Umbilical cord (tissue), 2 donors: Measurements from ENCODE around the gene PLEKHN1. TPM values are rescaled to one million over a fixed set of nuclear protein-coding genes. Genes with fewer than 3 reads are reported as not detected.
"Not testable (repeated sequence)": the region's sequence is repeated elsewhere in the genome, so short reads cannot be mapped to it uniquely, and the experiment has no call there.

ENCODE experiments used
- DNase-seq: peaks from one replicate; pipeline ENCODE4 v3.0.0-alpha.2; 2015; ENCODE audit warnings: low spot score
- total RNA-seq: library from RNA; depleted of rRNA; stranded (reverse); fragments of >200 nt; gene quantifications from one replicate; pipeline ENCODE4 v1.2.3, GENCODE V29; 2014; ENCODE audit warnings: low replicate concordance; ENCODE audit not compliant: insufficient read depth

PLEKHN1 gene
- total RNA-seq, 1 donor from 2014 or later = 1.2 TPM

- no peak for DNase-seq
Observed at GRCh38 chr1:1005774-1006304, 39.6 kb downstream of the PLEKHN1 start.

DNA sequence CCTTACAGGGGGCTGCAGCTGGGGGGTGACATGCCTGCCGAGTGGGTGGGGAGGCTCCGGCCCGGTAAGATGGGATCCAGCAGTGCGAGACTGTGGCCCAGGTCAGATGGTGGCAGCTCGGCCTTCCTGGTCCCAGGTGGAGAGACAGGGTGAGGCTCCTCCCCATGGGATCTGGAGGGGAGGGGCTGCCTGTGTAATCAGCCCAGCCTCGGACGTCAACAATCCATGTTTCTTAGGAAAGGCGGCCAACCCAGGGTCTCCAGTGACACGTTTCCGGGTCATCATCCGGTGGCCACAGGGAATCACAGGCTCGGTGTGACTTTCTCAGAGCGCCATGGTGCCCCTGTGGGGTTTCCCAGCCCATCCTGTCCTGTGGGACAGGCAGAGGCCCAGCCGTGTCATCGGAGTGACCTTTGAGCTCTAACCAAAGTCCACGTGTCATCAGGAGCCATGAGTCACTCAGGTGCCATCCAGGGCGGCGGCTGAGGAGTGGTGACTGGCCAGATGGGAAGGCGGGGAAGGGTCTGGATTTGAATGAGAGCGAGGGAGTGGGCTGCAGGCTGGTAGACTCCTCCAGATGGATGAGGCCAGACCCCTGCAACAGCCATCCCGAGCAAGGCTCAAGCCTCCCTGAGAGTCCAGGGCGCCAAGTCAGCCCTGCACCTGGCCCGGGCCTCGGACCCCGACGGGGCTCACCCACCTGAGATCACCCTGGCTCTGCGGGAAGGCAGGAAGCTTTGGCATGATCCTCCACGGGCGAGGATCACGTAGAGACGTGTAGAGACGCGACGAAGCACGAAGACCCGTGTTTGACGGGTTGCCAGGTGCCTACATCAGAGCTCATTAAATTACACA lies 40.2 kb downstream of the PLEKHN1 start:
- no peak for DNase-seq

DNA sequence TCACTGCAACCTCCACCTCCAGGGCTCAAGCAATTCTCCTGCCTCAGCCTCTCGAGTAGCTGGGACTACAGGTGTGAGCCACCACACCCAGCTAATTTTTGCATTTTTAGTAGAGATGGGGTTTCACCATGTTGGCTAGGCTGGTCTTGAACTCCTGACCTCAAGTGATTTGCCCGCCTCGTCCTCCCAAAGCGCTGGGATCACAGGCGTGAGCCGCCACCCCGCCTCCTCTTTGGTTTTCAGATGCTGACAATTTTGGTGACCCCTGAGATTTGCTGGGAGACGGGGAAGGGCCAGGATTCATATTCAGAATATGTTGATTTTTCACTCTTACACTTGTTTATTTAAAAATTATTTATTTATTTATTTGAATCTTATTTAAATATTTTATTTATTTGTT lies 43.8 kb downstream of the PLEKHN1 start:
- DNase-seq = not testable (repeated sequence)

- no peak for DNase-seq
Observed at GRCh38 chr1:1011396-1011949, 45.2 kb downstream of the PLEKHN1 start.

DNA sequence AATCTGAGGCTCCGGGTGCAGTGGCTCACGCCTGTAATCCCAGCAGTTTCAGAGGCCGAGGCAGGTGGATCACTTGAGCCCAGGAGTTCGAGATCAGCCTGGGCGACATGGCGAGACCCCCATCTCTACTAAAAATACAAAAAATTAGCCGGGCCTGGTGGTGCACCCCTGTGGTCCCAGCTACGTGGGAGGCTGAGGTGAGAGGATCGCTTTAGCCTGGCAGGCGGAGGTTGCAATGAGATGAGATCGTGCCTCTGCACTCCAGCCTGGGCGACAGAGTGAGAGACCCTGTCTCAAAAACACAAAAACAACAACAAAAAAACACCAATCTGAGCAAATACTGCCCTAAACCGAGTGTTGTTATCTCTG lies 46.4 kb downstream of the PLEKHN1 start:
- DNase-seq = not testable (repeated sequence)

DNA sequence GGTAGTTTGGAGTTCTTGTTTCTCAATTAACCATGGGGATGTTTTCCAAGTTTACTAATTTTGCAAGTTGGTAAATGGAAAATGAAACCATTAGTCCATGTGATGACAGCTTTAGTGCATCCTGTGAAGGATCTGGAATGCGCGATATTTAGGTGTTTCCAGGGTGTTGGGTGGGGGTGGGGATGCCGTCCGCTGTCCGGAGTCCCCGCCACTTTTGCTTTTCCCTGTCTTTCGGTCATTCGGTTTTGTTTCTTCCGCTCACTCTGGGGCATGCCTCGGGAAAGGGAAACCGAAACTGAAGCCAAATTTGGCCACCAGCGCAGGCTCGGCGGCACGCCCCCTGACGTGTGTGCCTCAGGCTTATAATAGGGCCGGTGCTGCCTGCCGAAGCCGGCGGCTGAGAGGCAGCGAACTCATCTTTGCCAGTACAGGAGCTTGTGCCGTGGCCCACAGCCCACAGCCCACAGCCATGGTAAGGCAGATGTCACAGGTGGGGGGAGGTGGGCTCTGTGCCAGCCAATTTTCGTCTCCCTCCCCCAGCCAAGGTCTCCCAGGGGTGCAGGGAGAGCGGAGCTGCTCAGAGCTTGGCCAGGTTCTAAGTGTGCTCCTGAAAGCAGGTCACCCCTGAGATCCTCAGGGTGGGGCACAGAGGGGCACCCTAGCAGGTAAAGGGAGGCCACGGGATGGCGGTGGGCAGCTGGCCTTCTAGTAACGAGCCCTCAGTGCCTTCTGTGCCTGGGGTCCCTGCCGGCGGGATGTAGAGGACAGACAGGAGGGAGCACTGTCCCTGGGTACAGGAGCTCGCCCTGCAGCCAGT lies 47.0 kb downstream of the PLEKHN1 start, which contains the start of gene ISG15:
Gene ISG15, plus strand, starts transcription at position 393 of the 817 bp plus-strand sequence. Its CDS starts 77 bp downstream, at position 470.
- DNase-seq = peak; percentile 91

GRCh38 chr1:1013922-1014648 lies 47.8 kb downstream of the PLEKHN1 start:
- no peak for DNase-seq

- DNase-seq = no peak
Observed at GRCh38 chr1:1014799-1015681, 48.8 kb downstream of the PLEKHN1 start.

- DNase-seq = not testable (repeated sequence)
Observed at GRCh38 chr1:1017397-1018320, 51.4 kb downstream of the PLEKHN1 start.

- DNase-seq = not testable (repeated sequence)
Observed at GRCh38 chr1:1018321-1018685, 52.0 kb downstream of the PLEKHN1 start.

- peak; percentile 85 for DNase-seq
Observed at GRCh38 chr1:1019122-1019999, 53.1 kb downstream of the PLEKHN1 start.

- DNase-seq = no peak
Observed at GRCh38 chr1:1020000-1020404, 53.7 kb downstream of the PLEKHN1 start, which contains the start of gene AGRN. Gene AGRN, plus strand, starts transcription at chr1:1020120. Its CDS starts 53 bp downstream, at chr1:1020173.

DNA sequence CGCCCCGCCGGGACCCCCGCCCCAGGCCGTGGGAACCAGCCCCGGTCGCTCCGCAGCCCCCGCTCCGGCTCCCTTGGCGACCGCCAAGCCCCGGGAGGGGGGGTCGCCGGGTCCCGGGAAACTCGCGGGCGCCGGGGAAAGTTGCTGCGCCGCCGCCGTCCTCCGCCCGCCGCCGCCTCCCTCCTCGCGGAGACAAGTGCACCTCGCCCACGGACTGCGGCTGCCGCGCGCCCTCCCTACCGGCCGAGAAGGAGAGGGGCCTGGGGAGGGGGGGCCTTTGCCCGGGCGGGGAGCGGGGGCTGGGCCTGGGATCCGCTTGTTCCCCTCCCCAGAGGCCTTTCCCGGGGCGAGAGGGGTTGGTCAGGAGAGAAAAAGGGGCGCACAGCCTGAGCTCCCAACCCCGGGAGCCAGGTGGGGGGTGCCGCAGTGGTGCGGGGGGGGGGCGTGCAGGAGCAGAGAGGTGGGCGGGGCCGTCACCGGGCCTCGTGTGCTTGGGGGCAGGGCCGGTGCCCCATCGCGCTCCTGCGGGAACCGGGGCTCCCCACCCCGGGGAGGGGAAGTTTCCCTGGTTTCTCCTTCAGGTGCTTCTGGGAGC lies 54.2 kb downstream of the PLEKHN1 start:
- no peak for DNase-seq

- peak; percentile 81 for DNase-seq
Observed at GRCh38 chr1:1021010-1021919, 55.0 kb downstream of the PLEKHN1 start.

DNA sequence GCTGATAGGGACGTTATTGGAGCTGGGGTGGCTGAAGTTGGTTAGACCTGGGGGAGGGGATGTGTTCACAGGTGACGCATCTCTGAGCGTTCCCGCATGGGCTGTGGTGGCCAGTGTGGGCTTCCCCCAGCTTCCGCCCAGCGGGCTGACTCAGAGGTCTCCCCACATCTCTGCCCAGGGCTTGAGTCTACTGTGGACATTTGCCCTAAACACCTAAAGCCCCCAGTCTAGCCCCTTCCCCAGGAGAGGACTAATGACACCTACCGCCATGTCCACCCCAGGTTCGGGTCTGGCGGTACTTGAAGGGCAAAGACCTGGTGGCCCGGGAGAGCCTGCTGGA lies 55.6 kb downstream of the PLEKHN1 start:
- no peak for DNase-seq

DNA sequence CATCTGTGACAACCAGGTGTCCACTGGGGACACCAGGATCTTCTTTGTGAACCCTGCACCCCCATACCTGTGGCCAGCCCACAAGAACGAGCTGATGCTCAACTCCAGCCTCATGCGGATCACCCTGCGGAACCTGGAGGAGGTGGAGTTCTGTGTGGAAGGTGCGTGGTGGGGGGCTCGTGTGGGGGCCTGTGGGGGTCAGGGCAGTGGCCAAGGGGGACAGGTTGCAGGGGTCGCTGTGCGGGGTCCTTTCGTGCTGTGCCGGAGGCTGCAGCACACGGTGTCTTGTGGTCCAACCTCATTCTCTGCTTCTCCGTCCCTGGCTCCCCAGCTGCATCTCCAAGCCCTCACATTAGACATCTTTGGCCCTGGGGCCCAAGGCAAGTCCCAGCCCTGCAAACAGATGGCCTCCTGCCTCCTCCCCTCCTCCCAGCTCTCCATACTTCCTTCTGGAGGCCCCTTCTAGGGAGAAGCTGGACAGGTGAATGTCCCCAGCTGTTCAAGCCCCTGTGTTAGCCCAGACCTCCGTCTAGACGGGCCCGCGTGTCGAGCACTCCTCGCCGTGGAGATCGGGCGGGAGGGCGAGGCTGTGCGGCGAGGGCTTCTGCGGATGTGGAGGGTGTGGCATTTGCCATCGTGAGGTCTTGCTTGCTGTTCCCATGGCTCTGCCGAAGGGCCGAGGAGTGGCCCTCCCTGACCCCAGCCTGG lies 56.2 kb downstream of the PLEKHN1 start:
- no peak for DNase-seq
